GM21786 (cell line): ENCODE measurements around the gene BRD3.

Source experiments
- ATAC-seq: cut with Tn5 transposase; IDR thresholded peaks from one replicate; pipeline ENCODE4 v1.9.1; 2021; ENCODE audit not compliant: unreplicated experiment

Gene BRD3

DNA sequence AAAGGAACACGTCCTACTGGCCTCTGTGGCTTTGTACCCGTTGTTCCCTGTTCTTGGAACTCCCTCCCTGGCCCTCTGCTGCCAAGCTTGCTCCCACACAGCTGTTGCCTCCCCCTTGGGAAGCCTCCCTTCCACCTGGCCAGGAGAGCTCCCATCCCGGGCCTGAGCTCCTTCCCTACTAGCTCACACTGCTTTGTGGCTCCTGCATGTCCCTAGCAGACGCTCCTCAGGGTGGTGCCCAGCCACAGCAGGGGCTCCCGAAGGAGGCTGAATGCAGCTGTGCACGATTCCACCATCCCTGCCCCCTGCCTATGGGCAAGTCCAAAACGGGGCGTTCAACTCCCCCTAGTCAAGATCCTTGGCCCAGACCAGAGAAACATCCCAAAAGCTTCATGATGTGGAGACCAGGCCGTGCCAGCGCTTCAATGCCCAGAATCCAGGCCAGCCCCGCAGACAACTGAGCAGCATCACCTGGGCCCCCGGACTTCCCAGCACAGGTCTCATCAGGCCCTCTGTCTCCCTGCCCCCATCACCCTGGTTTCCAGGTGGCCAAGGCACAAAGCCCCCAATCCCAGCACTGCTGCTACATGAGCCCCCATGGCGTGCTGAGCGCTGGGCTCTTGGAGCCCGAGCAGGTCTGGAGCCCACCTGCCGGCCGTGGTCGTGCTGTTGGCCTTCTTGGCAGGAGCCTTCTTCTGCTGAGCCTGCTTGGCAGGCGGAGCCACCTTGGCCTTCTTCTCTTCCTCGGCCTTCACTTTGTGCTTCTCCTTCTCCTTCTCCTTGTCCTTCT, 28.2 kb downstream of the BRD3 start:
- ATAC-seq: no peak

DNA sequence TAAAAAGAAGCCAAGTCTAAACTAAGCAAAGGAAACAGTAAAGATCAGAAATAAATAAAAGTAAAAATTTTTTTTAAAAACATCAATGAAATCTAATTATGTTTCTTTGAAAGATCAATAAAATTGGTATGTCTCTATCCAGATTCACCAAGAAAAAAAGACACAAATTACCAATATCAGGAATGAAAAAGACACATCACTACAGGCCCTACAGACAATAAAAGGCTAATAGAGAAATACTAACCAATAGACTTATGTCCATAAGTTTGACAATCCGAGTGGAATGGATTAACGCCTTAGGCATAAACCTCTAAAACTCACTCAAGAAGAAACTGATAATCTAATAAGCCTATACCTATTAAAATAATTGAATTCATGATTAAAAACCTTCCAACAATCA, 30.2 kb downstream of the BRD3 start:
- no peak for ATAC-seq

DNA sequence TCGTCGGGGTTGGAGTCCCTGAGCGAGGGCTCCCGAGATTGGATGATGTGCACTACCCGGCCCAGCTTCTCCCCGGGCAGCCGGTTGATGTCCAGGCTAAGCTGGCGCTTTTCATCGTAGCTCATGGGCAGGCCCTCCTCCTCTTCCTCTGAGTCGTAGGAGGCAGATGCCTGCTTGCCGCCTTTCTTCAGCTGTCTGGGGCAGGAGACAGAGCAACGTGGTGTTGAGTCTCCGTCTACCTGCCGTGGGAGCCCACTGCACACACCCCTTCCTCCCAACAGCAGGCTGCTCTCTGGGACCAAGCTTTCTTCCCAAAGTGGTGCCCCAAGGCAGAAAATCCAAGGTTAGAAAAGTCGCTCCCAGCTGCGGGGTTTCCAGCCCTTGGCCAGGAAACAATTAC, 31.7 kb downstream of the BRD3 start:
- no peak for ATAC-seq

GRCh38 chr9:134035041-134036039, 32.5 kb downstream of the BRD3 start:
- ATAC-seq: no peak

- ATAC-seq: no peak
Measured at GRCh38 chr9:134034215-134035040, 33.4 kb downstream of the BRD3 start.

DNA sequence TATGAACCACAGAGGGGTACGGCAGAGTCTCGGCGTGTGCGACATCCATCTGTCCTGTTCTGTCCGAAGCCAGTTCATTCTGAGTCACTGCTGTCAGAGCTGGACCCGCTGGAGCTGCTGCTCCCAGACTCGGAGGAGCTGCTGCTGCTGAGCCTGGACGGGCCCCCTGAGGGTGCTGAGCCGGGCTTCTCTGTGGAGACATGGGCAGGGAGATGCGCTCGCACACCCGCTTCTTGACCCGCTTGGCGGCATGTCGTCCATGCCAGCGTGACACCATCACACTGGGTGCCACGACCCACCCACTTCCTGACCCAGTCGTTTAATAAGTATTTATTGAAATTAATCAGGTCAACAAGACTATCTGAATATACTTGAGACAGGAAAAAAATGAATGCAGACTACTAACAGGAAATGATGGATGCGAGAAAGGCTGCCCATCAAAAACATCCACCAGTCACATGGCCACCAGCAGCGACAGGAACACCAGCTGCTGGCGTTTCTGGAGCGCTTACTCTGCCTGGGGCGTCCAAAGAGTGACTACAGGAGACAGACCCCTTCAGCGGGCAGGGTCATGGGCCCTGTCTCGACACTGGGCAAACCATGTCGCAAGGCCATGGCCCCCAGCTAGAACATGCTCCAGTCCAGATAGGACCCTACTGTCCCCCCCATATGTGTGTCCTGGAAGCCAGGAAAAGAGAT, 34.2 kb downstream of the BRD3 start:
- no peak for ATAC-seq

DNA sequence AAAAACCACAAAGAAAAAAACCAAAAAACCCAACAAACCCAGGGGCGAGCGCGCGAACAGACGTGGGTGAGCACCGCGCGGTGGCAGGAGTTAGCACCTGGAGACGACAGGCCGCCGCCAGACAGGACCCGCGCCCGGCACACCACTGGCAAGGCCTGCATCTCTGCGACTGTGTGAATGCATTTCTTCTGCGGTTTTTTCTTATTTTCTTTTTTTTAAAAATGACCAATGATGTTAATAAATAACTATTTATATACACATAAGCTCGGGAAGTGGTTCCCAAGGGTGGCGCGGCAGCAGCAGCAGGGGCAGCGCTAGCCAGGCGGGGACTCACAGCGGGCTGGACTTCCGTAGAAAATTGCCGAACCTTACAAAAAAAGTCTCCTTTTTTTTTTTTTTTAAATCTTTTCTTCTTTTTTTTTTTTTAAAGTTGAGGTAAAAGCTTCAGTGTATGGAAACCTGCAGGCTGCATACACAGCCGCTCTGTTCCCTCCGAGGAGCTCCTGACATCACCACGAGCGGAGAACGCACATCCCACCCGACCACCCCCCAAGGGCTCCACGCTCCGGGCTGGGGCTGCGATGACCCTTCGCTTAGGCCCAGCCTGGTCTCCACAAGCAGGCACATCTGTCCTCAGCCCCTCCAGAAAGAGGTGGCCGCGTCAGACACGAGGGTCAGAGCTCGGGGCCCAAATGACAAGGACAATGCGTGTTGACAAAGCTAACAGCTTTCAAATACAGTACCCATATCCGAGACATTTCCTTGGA, 35.2 kb downstream of the BRD3 start:
- no peak for ATAC-seq

DNA sequence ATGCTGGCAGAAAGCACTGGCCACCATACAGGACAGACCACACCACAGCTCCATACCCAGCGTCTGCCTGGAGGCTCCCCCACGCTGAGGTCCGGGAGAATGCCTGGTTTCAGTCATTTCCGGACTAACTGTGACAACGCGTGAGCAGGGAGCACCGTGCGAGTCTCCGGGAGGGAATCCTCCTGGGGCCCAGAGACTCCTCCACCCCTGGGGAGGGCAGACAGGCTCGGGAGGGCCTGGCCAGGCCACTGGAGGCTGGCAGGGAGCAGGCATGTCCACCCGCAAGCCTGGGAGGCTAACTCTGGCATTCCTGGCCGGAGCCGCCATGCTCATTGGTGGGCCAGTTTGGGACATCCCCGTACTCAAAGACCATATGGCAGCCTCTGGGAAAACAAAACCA, 36.0 kb downstream of the BRD3 start:
- no peak for ATAC-seq

GRCh38 chr9:134030821-134031470, 36.9 kb downstream of the BRD3 start:
- no peak for ATAC-seq

DNA sequence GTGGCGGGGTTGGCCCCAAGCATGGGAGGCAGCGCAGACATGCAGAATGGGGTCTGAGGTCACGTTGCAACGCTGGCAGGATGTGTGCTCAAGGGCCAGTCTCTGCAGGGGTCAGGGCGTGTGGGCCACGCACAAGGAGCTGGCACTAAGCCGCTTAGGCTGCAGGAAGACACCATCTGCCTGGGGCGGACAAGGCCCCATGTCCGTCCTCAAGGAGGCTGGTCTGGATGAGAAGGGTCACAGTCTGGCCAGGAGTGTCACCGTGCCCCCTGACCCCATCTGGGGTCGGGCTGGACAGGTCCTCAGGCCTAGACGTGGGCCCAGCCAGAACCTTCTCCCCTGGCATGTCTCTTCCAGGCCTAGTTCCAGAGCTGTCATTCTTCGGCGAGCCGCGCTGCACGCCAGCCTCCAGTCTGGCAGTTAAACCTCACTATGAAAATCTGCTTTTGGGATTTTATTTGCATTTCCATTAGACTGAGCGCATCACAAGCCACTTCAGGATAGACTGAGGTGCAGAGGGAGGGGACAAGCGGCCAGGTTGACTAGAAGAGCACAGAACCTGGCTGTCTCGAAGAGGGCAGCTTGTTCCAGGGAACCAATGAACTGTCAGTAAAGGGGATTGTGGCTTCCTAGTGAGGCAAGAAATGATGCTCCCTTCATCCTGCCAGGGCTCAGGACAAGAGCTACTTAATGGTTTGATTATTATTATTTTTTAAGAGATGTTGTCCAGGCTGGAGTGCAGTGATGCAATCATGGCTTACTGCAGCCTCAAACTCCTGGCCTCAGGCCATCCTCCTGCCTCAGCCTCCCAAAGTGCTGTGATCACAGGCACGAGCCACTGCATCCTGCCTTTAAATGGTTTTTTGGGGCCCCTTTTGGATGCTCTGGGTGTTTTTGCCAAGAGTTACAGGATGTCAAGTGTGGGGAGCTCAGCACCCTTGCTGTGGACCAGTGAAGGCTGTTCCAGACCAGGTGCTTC, 38.3 kb downstream of the BRD3 start:
- ATAC-seq: no peak

DNA sequence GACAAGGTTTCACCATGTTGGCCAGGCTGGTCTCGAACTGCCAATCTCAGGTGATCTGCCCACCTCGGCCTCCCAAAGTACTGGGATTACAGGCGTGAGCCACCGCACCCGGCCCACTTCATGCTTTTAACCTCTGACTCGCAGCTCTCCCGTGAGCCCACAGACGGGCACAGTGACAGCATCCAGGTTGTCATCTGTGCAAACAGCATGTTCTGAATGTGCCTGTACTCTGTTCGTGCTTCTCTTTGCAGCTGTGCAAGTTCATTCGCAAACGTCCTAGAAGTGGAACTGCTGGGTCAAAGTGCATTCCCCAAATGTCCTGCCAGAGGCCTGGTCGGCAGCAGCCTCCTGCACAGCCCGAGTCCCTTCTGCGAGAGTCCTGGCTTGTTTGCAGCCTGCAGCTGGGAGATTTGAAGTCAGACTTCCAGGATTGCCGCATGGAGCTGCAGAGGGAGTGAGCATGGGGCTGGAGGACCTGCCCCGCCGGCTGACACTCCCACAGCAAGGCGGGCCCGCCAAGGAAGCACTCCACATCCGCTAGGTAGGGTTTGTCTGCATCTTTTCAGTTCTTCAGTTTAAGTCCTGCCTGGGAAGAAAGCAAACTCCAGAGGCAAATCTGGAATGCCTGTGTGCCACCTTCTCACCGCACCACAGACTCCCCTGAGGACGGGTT, 39.1 kb downstream of the BRD3 start:
- no peak for ATAC-seq

GRCh38 chr9:134028076-134028475, 39.8 kb downstream of the BRD3 start:
- ATAC-seq: no peak

- no peak for ATAC-seq
Measured at GRCh38 chr9:134027561-134027960, 40.3 kb downstream of the BRD3 start.

GRCh38 chr9:134026981-134027380, 40.8 kb downstream of the BRD3 start:
- ATAC-seq: no peak

- ATAC-seq: no peak
Measured at GRCh38 chr9:134026581-134026980, 41.2 kb downstream of the BRD3 start.

GRCh38 chr9:134025606-134026541, 42.0 kb downstream of the BRD3 start:
- peak; percentile 43 for ATAC-seq
